ENCODE data around the gene CALM1.

DNA sequence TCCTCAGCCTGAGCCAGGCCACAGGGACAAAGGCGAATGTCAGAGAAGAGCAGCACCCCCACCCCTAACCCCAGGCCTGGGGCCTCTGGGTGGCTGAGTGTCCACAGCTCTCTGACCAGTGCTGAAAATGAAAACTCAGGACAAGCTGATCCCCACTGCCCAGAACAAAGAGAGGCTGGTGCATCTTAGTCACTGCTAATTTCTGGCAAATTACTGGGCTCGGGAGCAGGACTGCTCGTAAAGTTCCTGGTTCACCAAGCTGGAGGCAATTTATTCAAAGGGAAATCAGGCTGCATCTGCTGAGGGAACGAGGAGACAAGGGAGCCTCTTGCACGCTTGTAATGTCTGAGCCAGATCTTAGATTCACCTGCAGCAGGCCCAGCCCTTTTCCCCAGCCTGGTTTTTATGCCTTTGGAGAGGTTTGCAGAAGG is 43.2 kb downstream of the CALM1 start:
- TF ChIP-seq, protein P1, sequence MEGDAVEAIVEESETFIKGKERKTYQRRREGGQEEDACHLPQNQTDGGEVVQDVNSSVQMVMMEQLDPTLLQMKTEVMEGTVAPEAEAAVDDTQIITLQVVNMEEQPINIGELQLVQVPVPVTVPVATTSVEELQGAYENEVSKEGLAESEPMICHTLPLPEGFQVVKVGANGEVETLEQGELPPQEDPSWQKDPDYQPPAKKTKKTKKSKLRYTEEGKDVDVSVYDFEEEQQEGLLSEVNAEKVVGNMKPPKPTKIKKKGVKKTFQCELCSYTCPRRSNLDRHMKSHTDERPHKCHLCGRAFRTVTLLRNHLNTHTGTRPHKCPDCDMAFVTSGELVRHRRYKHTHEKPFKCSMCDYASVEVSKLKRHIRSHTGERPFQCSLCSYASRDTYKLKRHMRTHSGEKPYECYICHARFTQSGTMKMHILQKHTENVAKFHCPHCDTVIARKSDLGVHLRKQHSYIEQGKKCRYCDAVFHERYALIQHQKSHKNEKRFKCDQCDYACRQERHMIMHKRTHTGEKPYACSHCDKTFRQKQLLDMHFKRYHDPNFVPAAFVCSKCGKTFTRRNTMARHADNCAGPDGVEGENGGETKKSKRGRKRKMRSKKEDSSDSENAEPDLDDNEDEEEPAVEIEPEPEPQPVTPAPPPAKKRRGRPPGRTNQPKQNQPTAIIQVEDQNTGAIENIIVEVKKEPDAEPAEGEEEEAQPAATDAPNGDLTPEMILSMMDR (IDR thresholded peaks at IDR 0.05; ENCODE audit: insufficient read depth, low read length, poor library complexity, severe bottlenecking), result no peak
- no peak for TF ChIP-seq EZH2phosphoT487 (conservative IDR thresholded peaks at IDR 0.05; ENCODE audit: low read length)
